CD1c-positive myeloid dendritic cell (primary cell): ENCODE results near the gene EMCN.
"Not testable (repeated sequence)": the region's sequence is repeated elsewhere in the genome, so short reads cannot be mapped to it uniquely, and the experiment has no call there.

Source experiments
- DNase-seq: peaks from one replicate; pipeline ENCODE4 v3.0.0-alpha.2; 2016; ENCODE audit errors: extremely low spot score

The EMCN gene

GRCh38 chr4:100517864-100518341 lies at the start of gene EMCN:
TSS of gene EMCN (minus strand) at chr4:100518022. CDS start at chr4:100517914, 108 bp downstream.
- DNase-seq, result no peak

GRCh38 chr4:100566396-100566795 lies 48.6 kb upstream of the EMCN start:
- no peak for DNase-seq

GRCh38 chr4:100557306-100557705 lies 39.5 kb upstream of the EMCN start:
- no peak for DNase-seq

GRCh38 chr4:100555611-100556337 lies 38.0 kb upstream of the EMCN start:
- no peak for DNase-seq

GRCh38 chr4:100548200-100548560 lies 30.4 kb upstream of the EMCN start:
- DNase-seq, result no peak

GRCh38 chr4:100547541-100548199 lies 29.8 kb upstream of the EMCN start:
- no peak for DNase-seq

- DNase-seq, result no peak
Measured at GRCh38 chr4:100545427-100545826, 27.6 kb upstream of the EMCN start.

GRCh38 chr4:100540131-100540530 lies 22.3 kb upstream of the EMCN start:
- DNase-seq, result no peak

GRCh38 chr4:100539706-100540105 lies 21.9 kb upstream of the EMCN start:
- no peak for DNase-seq

GRCh38 chr4:100533741-100534140 lies 15.9 kb upstream of the EMCN start:
- DNase-seq, result no peak

- DNase-seq, result not testable (repeated sequence)
Measured at GRCh38 chr4:100530161-100530560, 12.3 kb upstream of the EMCN start.

GRCh38 chr4:100525686-100526085 lies 7.9 kb upstream of the EMCN start:
- no peak for DNase-seq

GRCh38 chr4:100519205-100519604 lies 1.4 kb upstream of the EMCN start:
- DNase-seq, result no peak

GRCh38 chr4:100516225-100516624 lies 1.6 kb downstream of the EMCN start:
- DNase-seq, result no peak

- no peak for DNase-seq
Measured at GRCh38 chr4:100511896-100512295, 5.9 kb downstream of the EMCN start.

- no peak for DNase-seq
Measured at GRCh38 chr4:100510551-100510950, 7.3 kb downstream of the EMCN start.

- DNase-seq, result no peak
Measured at GRCh38 chr4:100509386-100509785, 8.4 kb downstream of the EMCN start.

- DNase-seq, result no peak
Measured at GRCh38 chr4:100508691-100509090, 9.1 kb downstream of the EMCN start.

GRCh38 chr4:100504086-100504874 lies 13.5 kb downstream of the EMCN start:
- DNase-seq, result no peak

GRCh38 chr4:100497791-100498190 lies 20.0 kb downstream of the EMCN start:
- DNase-seq, result no peak

- DNase-seq, result no peak
Measured at GRCh38 chr4:100495074-100495473, 22.7 kb downstream of the EMCN start.

- DNase-seq, result no peak
Measured at GRCh38 chr4:100494166-100494565, 23.7 kb downstream of the EMCN start.

- no peak for DNase-seq
Measured at GRCh38 chr4:100493756-100494155, 24.1 kb downstream of the EMCN start.
